H1 (cell line): ENCODE results near the gene PPP1R12C. TPM values are rescaled to one million over a fixed set of nuclear protein-coding genes. Genes with fewer than 3 reads are reported as not detected.

Source experiments
- CTCF ChIA-PET: fragments of 300-600 bp; sonication (Branson Sonifier 250); formaldehyde crosslinking; loops from one replicate; lab custom pipeline; 2021; ENCODE audit not compliant: partially characterized antibody; lab: Charles Lee
- POLR2A ChIA-PET: fragments of 300-600 bp; sonication (Branson Sonifier 250); formaldehyde crosslinking; loops from one replicate; lab custom pipeline; 2021; ENCODE audit warnings: inconsistent platforms; ENCODE audit not compliant: partially characterized antibody; lab: Charles Lee
- DNase-seq, 2 experiments: peaks; one replicate each; pipeline versions ENCODE4 v3.0.0 to v3.0.0-alpha.2; 2010 to 2022; ENCODE audit warnings: low spot score in 2 of 2, low read depth in 1 of 2, mixed read lengths in 1 of 2
- FAIRE-seq: peaks from 2 replicates; lab custom pipeline; 2011; peaks lifted over from hg19 to GRCh38; lab: Jason Lieb, UNC
- H2AFZ ChIP-seq: 2 replicates; pipeline ENCODE4 v1.8.1; 2012; ENCODE audit warnings: low read length, inconsistent platforms
- H2AK5ac ChIP-seq: 2 replicates; pipeline ENCODE4 v1.6.1; 2013; ENCODE audit warnings: low read depth, low read length
- H2BK120ac ChIP-seq: replicated peaks from 2 replicates; pipeline ENCODE3; 2013; ENCODE audit warnings: low read depth, low read length, inconsistent platforms
- H2BK12ac ChIP-seq: 2 replicates; pipeline ENCODE4 v1.6.1; 2013; ENCODE audit warnings: low read depth, low read length
- H2BK15ac ChIP-seq: 2 replicates; pipeline ENCODE4 v1.6.1; 2013; ENCODE audit warnings: low read length
- H2BK20ac ChIP-seq: 2 replicates; pipeline ENCODE4 v1.6.1; 2013; ENCODE audit warnings: low read length
- H2BK5ac ChIP-seq: 2 replicates; pipeline ENCODE4 v1.6.1; 2013; ENCODE audit warnings: low read depth, low read length
- H3K14ac ChIP-seq: 2 replicates; pipeline ENCODE4 v1.6.1; 2013; ENCODE audit warnings: inconsistent platforms; ENCODE audit not compliant: insufficient read length
- H3K18ac ChIP-seq: 2 replicates; pipeline ENCODE4 v1.6.1; 2013; ENCODE audit warnings: low read length; ENCODE audit errors: extremely low read depth
- H3K23ac ChIP-seq: 2 replicates; pipeline ENCODE4 v1.6.1; 2013; ENCODE audit warnings: inconsistent platforms; ENCODE audit not compliant: insufficient read length
- H3K23me2 ChIP-seq: 2 replicates; pipeline ENCODE4 v1.6.1; 2013; ENCODE audit warnings: low read depth, low read length
- H3K27ac ChIP-seq: 2 replicates; pipeline ENCODE4 v1.6.1; 2011; ENCODE audit warnings: low read depth, low read length, inconsistent platforms
- H3K27me3 ChIP-seq, 4 experiments: replicated peaks in 1 of 4; 1 replicate in 1 of 4; 2 replicates in 3 of 4; pipeline versions ENCODE4 v1.6.1 to v1.8.1; 2011 to 2013; ENCODE audit warnings: low read length in 3 of 4, mild to moderate bottlenecking in 3 of 4, inconsistent platforms in 2 of 4, mixed read lengths in 2 of 4, moderate library complexity in 1 of 4; ENCODE audit not compliant: control insufficient read depth in 3 of 4, insufficient read depth in 3 of 4; ENCODE audit errors: extremely low read depth in 1 of 4
- H3K36me3 ChIP-seq, 4 experiments: 2 replicates each; pipeline versions ENCODE4 v1.6.1 to v1.8.1; 2011 to 2013; ENCODE audit warnings: mild to moderate bottlenecking in 4 of 4, low read length in 3 of 4, moderate library complexity in 2 of 4, control low read depth in 1 of 4, inconsistent platforms in 1 of 4; ENCODE audit not compliant: insufficient read depth in 4 of 4, control insufficient read depth in 2 of 4
- H3K4ac ChIP-seq: replicated peaks from 2 replicates; pipeline ENCODE3; 2013; ENCODE audit warnings: low read length, low read depth, mixed read lengths, inconsistent platforms; ENCODE audit not compliant: insufficient read length
- H3K4me1 ChIP-seq, 4 experiments: replicated peaks in 1 of 4; 1 replicate in 1 of 4; 2 replicates in 3 of 4; pipeline versions ENCODE4 v1.6.1 to v1.8.1; 2011 to 2013; ENCODE audit warnings: low read length in 3 of 4, inconsistent platforms in 2 of 4, mixed read lengths in 1 of 4; ENCODE audit not compliant: insufficient read depth in 4 of 4, control insufficient read depth in 3 of 4
- H3K4me2 ChIP-seq, 2 experiments: 2 replicates each; pipeline versions ENCODE4 v1.6.1 to v1.8.1; 2011 to 2013; ENCODE audit warnings: low read depth in 2 of 2, low read length in 2 of 2, control low read depth in 1 of 2, inconsistent platforms in 1 of 2, mild to moderate bottlenecking in 1 of 2; ENCODE audit not compliant: insufficient read depth in 1 of 2
- H3K4me3 ChIP-seq, 4 experiments: fragments of 200-600, 300-600 bp in 1 of 4; sonication (generic), shearing (Covaris generic), sonication (Bioruptor Twin) in 1 of 4; 2 replicates each; pipeline versions ENCODE4 v1.5.1 to v1.8.1; 2011 to 2016; ENCODE audit warnings: low read length in 4 of 4, low read depth in 3 of 4, control low read depth in 2 of 4, inconsistent platforms in 2 of 4, mild to moderate bottlenecking in 2 of 4, mixed read lengths in 1 of 4, moderate library complexity in 1 of 4; ENCODE audit not compliant: insufficient read depth in 2 of 4; ENCODE audit errors: extremely low read depth in 1 of 4
- H3K56ac ChIP-seq: replicated peaks from 2 replicates; pipeline ENCODE3; 2013; ENCODE audit warnings: low read depth, mild to moderate bottlenecking, mixed read lengths, low read length, inconsistent platforms; ENCODE audit not compliant: insufficient read length
- H3K79me1 ChIP-seq: 2 replicates; pipeline ENCODE4 v1.6.1; 2013; ENCODE audit warnings: low read depth, low read length, control low read depth
- H3K79me2 ChIP-seq, 2 experiments: 2 replicates each; pipeline versions ENCODE4 v1.6.1 to v1.8.1; 2012 to 2013; ENCODE audit warnings: low read length in 2 of 2, mild to moderate bottlenecking in 2 of 2, inconsistent platforms in 1 of 2; ENCODE audit not compliant: insufficient read depth in 2 of 2, control insufficient read depth in 1 of 2
- H3K9ac ChIP-seq, 4 experiments: replicated peaks in 1 of 4; 1 replicate in 1 of 4; 2 replicates in 3 of 4; pipeline versions ENCODE4 v1.6.1 to v1.8.1; 2011 to 2013; ENCODE audit warnings: low read depth in 3 of 4, low read length in 3 of 4, control low read depth in 2 of 4, mild to moderate bottlenecking in 2 of 4, moderate library complexity in 2 of 4, inconsistent platforms in 1 of 4; ENCODE audit errors: extremely low read depth in 1 of 4
- H3K9me3 ChIP-seq, 2 experiments: 2 replicates each; pipeline versions ENCODE4 v1.6.1 to v1.8.1; 2012 to 2013; ENCODE audit warnings: mild to moderate bottlenecking in 2 of 2, moderate library complexity in 2 of 2, control low read depth in 1 of 2, inconsistent platforms in 1 of 2, low read depth in 1 of 2, low read length in 1 of 2, mixed read lengths in 1 of 2; ENCODE audit not compliant: insufficient read depth in 2 of 2
- H4K20me1 ChIP-seq, 2 experiments: replicated peaks in 1 of 2; 2 replicates each; pipeline versions ENCODE3 to v1.8.1; 2011 to 2013; ENCODE audit warnings: inconsistent platforms in 2 of 2, low read length in 2 of 2, mild to moderate bottlenecking in 1 of 2; ENCODE audit not compliant: insufficient read depth in 2 of 2, control insufficient read depth in 1 of 2
- H4K5ac ChIP-seq: 2 replicates; pipeline ENCODE4 v1.6.1; 2013; ENCODE audit warnings: low read length, low read depth, mixed read lengths, inconsistent platforms; ENCODE audit not compliant: insufficient read length
- H4K8ac ChIP-seq: 2 replicates; pipeline ENCODE4 v1.8.0; 2013; ENCODE audit warnings: mild to moderate bottlenecking, moderate library complexity, low read length, inconsistent platforms; ENCODE audit not compliant: insufficient read depth; ENCODE audit errors: extremely low read depth
- H4K91ac ChIP-seq: replicated peaks from 2 replicates; pipeline ENCODE3; 2013; ENCODE audit warnings: low read length, mixed read lengths, inconsistent platforms; ENCODE audit not compliant: insufficient read length
- BRCA1 ChIP-seq: IDR thresholded peaks from 2 replicates; pipeline ENCODE4 v1.6.1; 2012; ENCODE audit warnings: low read depth, low read length, improper control_type of control experiment
- CHD1 ChIP-seq: IDR thresholded peaks from 2 replicates; pipeline ENCODE4 v1.6.1; 2012; ENCODE audit warnings: low read depth, low read length, improper control_type of control experiment
- CHD2 ChIP-seq: IDR thresholded peaks from 2 replicates; pipeline ENCODE4 v1.6.1; 2012; ENCODE audit warnings: low read length, improper control_type of control experiment
- E2F6 ChIP-seq: IDR thresholded peaks from 2 replicates; pipeline ENCODE4 v1.6.1; 2012; ENCODE audit warnings: inconsistent platforms
- GTF2F1 ChIP-seq: IDR thresholded peaks from 2 replicates; pipeline ENCODE4 v1.6.1; 2012; ENCODE audit warnings: low read depth, low read length, improper control_type of control experiment, borderline replicate concordance
- MAX ChIP-seq: IDR thresholded peaks from 2 replicates; pipeline ENCODE4 v1.6.1; 2012; ENCODE audit warnings: inconsistent platforms
- POLR2AphosphoS5 ChIP-seq: IDR thresholded peaks from 2 replicates; pipeline ENCODE4 v1.6.1; 2011; ENCODE audit warnings: low read depth, low read length
- SIX5 ChIP-seq: IDR thresholded peaks from 2 replicates; pipeline ENCODE4 v1.6.1; 2011; ENCODE audit warnings: mild to moderate bottlenecking, low read depth, low read length
- TAF7 ChIP-seq: optimal IDR thresholded peaks from 2 replicates; pipeline ENCODE3; 2011; ENCODE audit warnings: low read depth, mild to moderate bottlenecking, inconsistent platforms, low read length, moderate library complexity, borderline replicate concordance
- TCF12 ChIP-seq: IDR thresholded peaks from 2 replicates; pipeline ENCODE4 v1.6.1; 2011; ENCODE audit warnings: low read depth, mild to moderate bottlenecking, low read length
- ZNF274 ChIP-seq: IDR thresholded peaks from 2 replicates; pipeline ENCODE4 v1.7.0; 2012; ENCODE audit warnings: low read length, borderline replicate concordance; ENCODE audit errors: extremely low read depth
- WGBS, 2 experiments: shearing (Covaris generic) in 1 of 2; methylation state at CpG; one replicate each; pipeline versions ENCODE4 v1.1.6 to v1.1.7; 2013 to 2015; ENCODE audit warnings: low lambda C conversion rate in 2 of 2, mixed read lengths in 2 of 2, inconsistent platforms in 1 of 2, low coverage in 1 of 2, missing lambda C conversion rate in 1 of 2; ENCODE audit not compliant: insufficient replicate concordance in 2 of 2, insufficient coverage in 1 of 2, insufficient read length in 1 of 2; ENCODE audit errors: extremely low coverage in 1 of 2, missing lambda C conversion rate in 1 of 2; 5-methylcytosine and 5-hydroxymethylcytosine counted together
- polyA plus RNA-seq, 7 experiments: library from polyadenylated mRNA; depleted of rRNA in 3 of 7; stranded (reverse) in 5 of 7; unstranded in 2 of 7; fragments of >200 nt in 5 of 7; fragments of 200-250 nt in 2 of 7; gene quantifications; 1 replicate in 5 of 7; 2 replicates in 1 of 7; 4 replicates in 1 of 7; pipeline versions ENCODE4 v1.2.1 to v1.2.3, GENCODE V29; 2011 to 2013; ENCODE audit warnings: missing spikeins in 2 of 7, mixed read lengths in 2 of 7
- total RNA-seq: library from RNA; stranded (reverse); fragmentation: NEBNext Ultra II Directional; extraction: Animal tissue kit (Norgen Biotek cat#: 25700); gene quantifications from 2 replicates; pipeline ENCODE4 v1.2.1, GENCODE V29; 2021
- TF ChIP-seq, protein P1 (sequence below): IDR thresholded peaks from 2 replicates; pipeline ENCODE4 v1.6.1; 2011; ENCODE audit warnings: low read depth, mild to moderate bottlenecking, low read length; ENCODE audit not compliant: insufficient read depth

The PPP1R12C gene
- total and polyA plus RNA-seq, 2 of the 8 experiments (the other 6 are each of a cell fraction or from before 2014, with no cell fraction given): 31.7 to 71.5 TPM

DNA sequence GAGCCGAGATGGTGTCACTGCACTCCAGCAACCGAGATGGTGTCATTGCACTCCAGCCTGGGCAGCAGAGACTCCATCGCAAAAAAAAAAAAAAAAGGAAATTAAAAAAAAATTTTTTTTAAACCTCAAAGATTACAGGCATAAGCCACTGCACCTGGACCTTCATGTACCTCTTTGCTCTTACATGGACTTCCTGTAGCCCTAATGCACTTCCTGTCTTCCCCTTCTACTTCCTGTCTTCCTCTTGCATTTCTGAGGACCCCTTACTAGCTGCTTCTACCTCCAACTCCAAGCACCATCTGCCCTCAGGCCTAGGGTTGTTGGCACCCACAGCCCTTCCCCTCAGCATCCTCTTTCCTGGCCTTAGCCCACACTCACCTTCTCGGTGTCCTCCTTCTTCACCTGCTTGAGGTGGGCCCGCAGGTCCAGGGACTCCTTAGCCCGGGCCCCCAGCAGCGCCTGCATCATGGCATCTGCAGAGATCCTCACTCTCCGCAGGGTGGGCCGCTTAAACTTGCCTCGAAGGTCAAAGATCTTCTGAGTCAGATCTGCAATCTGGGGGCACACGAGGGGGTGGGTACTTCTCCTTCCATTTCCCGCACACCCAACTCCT lies 36.3 kb upstream of the PPP1R12C start:
- Histone ChIP-seq H3K4me3 (no peak overlapping the region), H4K20me1 (no peaks in the 10 kb centered on the region), H2AFZ (no peak overlapping the region), H2BK20ac (no peak overlapping the region), H3K9me3 (peaks cover 0 to 4% of the 10 kb centered on the region in 2 experiments; a peak in 1 of 4 replicates), H3K27me3 (no peaks in the 10 kb centered on the region; a peak in 2 of 7 replicates), H3K4me2 (no peak overlapping the region), H2BK5ac (no peak overlapping the region), H3K4me1 (peaks cover 0 to 15% (median 7%) of the 10 kb centered on the region in 4 experiments; a peak in 6 of 7 replicates), H2AK5ac (peak overlapping the region; percentile 75; the same call in 1 of the 2 replicates), H4K5ac (no peak overlapping the region), H3K79me1 (peaks cover 3% of the 10 kb centered on the region; the same call in 1 of the 2 replicates), H3K27ac (no peak overlapping the region), H4K8ac (no peak overlapping the region), H2BK120ac (no peak overlapping the region), H2BK12ac (no peak overlapping the region), H3K23me2 (peaks cover 10% of the 10 kb centered on the region; the same call in 1 of the 2 replicates), H3K18ac (no peak overlapping the region), H3K36me3 (peaks cover 0 to 5% (median 2%) of the 10 kb centered on the region in 4 experiments; a peak in 2 of 8 replicates), H3K9ac (no peak overlapping the region), H3K56ac (no peak overlapping the region), H3K79me2 (no peaks in the 10 kb centered on the region), H3K14ac (no peak overlapping the region), H4K91ac (no peak overlapping the region), H2BK15ac (no peak overlapping the region), H3K4ac (no peak overlapping the region), H3K23ac (no peak overlapping the region)
- DNase-seq (no peak), FAIRE-seq (no peak)
- 91 to 100% methylated on average over 1 to 11 of the region's 12 CpGs for WGBS, 2 experiments
- CTCF ChIA-PET: interaction anchor here (0.5 to 1.6 kb wide), 4 partner anchors 10 to 206 kb away, joined by 3 to 4 read pairs (median 3); no protein-coding TSS in a partner anchor
- POLR2A ChIA-PET: interaction anchor here (0.6 to 0.9 kb wide), 3 partner anchors 13 to 272 kb away, joined by 3 to 5 read pairs (median 3); partner anchors contain the start of gene PPP1R12C
- no peak for TF ChIP-seq CHD1
- TF ChIP-seq E2F6: no peak
- no peak for TF ChIP-seq CHD2
- TF ChIP-seq ZNF274: no peak
- TF ChIP-seq GTF2F1: no peak
- TF ChIP-seq TAF7: no peak
- no peak for TF ChIP-seq MAX
- no peak for TF ChIP-seq SIX5
- no peak for TF ChIP-seq TCF12
- no peak for TF ChIP-seq BRCA1
- TF ChIP-seq POLR2AphosphoS5: no peak
- TF ChIP-seq, protein P1, sequence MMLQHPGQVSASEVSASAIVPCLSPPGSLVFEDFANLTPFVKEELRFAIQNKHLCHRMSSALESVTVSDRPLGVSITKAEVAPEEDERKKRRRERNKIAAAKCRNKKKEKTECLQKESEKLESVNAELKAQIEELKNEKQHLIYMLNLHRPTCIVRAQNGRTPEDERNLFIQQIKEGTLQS: no peak
